ENCODE measurements around the gene FHIT. TPM values are rescaled to one million over a fixed set of nuclear protein-coding genes. Genes with fewer than 3 reads are reported as not detected.

The FHIT gene
- total RNA-seq, 4 donors from 2014 or later, result 0.72 to 5.2 (median 2.1) TPM

DNA sequence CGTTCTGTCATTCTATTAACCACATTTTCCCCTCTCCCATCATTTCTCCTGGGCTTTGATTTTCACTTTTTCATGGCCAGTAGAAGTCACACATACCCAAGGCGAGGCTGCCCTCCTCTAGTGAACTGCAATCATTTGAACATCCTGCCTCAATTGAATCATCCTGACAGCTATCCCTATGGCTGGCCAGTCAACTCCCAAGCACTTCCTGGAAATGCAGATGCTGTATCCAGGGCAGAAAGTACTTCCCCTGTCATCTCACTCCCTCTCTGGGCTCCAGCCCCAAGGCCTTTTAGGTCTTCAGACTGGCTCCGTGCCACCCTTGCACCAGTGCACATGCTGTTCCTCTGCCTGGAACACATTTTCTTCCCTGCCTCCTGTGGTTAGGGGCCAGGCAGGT is 1463.1 kb downstream of the FHIT start:
- no peaks in the 10 kb centered on the region for H3K27me3 ChIP-seq
- H3K36me3 ChIP-seq, result no peaks in the 10 kb centered on the region
- H3K27ac ChIP-seq, result no peak overlapping the region
- H3K9me3 ChIP-seq, result no peaks in the 10 kb centered on the region
- no peak overlapping the region for H3K4me3 ChIP-seq
- no peak for TF ChIP-seq POLR2A (IDR thresholded peaks at IDR 0.05)
- no peaks in the 10 kb centered on the region for H3K4me1 ChIP-seq
- intact Hi-C loops (cut with DNase I; ENCODE audit: low total_unique reads) (no loop called here), in situ Hi-C loops (cut with MboI; ENCODE audit: low sequenced_read_pairs in 4 of 4) (no loop called here)
- ATAC-seq (no peak), DNase-seq (no peak)

DNA sequence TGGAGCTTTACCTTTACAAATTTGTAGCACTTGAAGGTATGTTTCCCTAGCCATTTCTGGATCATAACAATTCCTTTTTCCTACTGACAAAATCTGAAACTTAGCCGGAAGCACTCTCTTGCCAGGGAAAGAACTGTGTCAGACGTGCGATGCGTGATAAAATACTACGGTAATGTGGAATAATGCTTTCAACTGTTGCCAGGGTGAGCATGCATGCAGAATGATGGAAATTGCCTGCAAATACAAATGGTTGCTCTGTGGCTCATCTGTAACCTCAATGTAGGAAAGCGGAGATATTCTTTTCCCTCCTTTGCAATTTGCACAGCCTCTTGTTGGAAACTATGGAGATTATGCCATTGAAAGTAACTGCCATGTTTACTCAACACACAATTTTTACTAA is 1464.9 kb downstream of the FHIT start:
- no peak overlapping the region for H3K27ac ChIP-seq
- H3K4me1 ChIP-seq, result no peaks in the 10 kb centered on the region
- intact Hi-C loops (cut with DNase I; ENCODE audit: low total_unique reads) (no loop called here), in situ Hi-C loops (cut with MboI; ENCODE audit: low sequenced_read_pairs in 4 of 4) (no loop called here)
- H3K4me3 ChIP-seq, result no peak overlapping the region
- H3K36me3 ChIP-seq, result no peaks in the 10 kb centered on the region
- TF ChIP-seq POLR2A (IDR thresholded peaks at IDR 0.05), result no peak
- no peak for TF ChIP-seq CTCF (IDR thresholded peaks at IDR 0.05 in 4 of 5, conservative IDR thresholded peaks at IDR 0.05 in 1 of 5)
- DNase-seq (no peak), ATAC-seq (no peak)
- no peaks in the 10 kb centered on the region for H3K27me3 ChIP-seq
- H3K9me3 ChIP-seq, result no peaks in the 10 kb centered on the region

GRCh38 chr3:59784164-59784563 is 1467.1 kb downstream of the FHIT start:
- intact Hi-C loops (cut with DNase I; ENCODE audit: low total_unique reads) (no loop called here), in situ Hi-C loops (cut with MboI; ENCODE audit: low sequenced_read_pairs in 4 of 4) (no loop called here)
- DNase-seq (no peak), ATAC-seq (no peak)
- no peaks in the 10 kb centered on the region for H3K27me3 ChIP-seq
- no peaks in the 10 kb centered on the region for H3K9me3 ChIP-seq
- H3K4me3 ChIP-seq, result no peak overlapping the region
- H3K27ac ChIP-seq, result no peak overlapping the region
- H3K36me3 ChIP-seq, result no peaks in the 10 kb centered on the region
- TF ChIP-seq POLR2A (IDR thresholded peaks at IDR 0.05), result no peak
- TF ChIP-seq CTCF (IDR thresholded peaks at IDR 0.05 in 4 of 5, conservative IDR thresholded peaks at IDR 0.05 in 1 of 5), result no peak
- H3K4me1 ChIP-seq, result no peaks in the 10 kb centered on the region

- no peak for TF ChIP-seq CTCF (IDR thresholded peaks at IDR 0.05 in 4 of 5, conservative IDR thresholded peaks at IDR 0.05 in 1 of 5)
- in situ Hi-C loops (cut with MboI; ENCODE audit: low sequenced_read_pairs in 4 of 4), result no loop called here
- Histone ChIP-seq H3K27ac (no peak overlapping the region), H3K4me3 (no peak overlapping the region), H3K9me3 (no peaks in the 10 kb centered on the region), H3K4me1 (no peaks in the 10 kb centered on the region), H3K36me3 (no peaks in the 10 kb centered on the region), H3K27me3 (no peaks in the 10 kb centered on the region)
- intact Hi-C loops (cut with DNase I; ENCODE audit: low total_unique reads), result no loop called here
- no peak for DNase-seq
- ATAC-seq, result no peak
Observed at GRCh38 chr3:59783468-59783988, 1467.7 kb downstream of the FHIT start.

GRCh38 chr3:59782664-59783063 is 1468.6 kb downstream of the FHIT start:
- Histone ChIP-seq H3K36me3 (no peaks in the 10 kb centered on the region), H3K4me1 (no peaks in the 10 kb centered on the region), H3K27me3 (no peaks in the 10 kb centered on the region), H3K27ac (no peak overlapping the region), H3K4me3 (no peak overlapping the region), H3K9me3 (no peaks in the 10 kb centered on the region)
- ATAC-seq, result no peak
- intact Hi-C loops (cut with DNase I; ENCODE audit: low total_unique reads), result no loop called here
- TF ChIP-seq CTCF (IDR thresholded peaks at IDR 0.05 in 4 of 5, conservative IDR thresholded peaks at IDR 0.05 in 1 of 5) (no peak), POLR2A (IDR thresholded peaks at IDR 0.05) (no peak)
- DNase-seq, result no peak
- in situ Hi-C loops (cut with MboI; ENCODE audit: low sequenced_read_pairs in 4 of 4), result no loop called here
